ENCODE measurements around the gene CKS1B.
"Not testable (repeated sequence)": the region's sequence is repeated elsewhere in the genome, so short reads cannot be mapped to it uniquely, and the experiment has no call there.

Gene CKS1B

DNA sequence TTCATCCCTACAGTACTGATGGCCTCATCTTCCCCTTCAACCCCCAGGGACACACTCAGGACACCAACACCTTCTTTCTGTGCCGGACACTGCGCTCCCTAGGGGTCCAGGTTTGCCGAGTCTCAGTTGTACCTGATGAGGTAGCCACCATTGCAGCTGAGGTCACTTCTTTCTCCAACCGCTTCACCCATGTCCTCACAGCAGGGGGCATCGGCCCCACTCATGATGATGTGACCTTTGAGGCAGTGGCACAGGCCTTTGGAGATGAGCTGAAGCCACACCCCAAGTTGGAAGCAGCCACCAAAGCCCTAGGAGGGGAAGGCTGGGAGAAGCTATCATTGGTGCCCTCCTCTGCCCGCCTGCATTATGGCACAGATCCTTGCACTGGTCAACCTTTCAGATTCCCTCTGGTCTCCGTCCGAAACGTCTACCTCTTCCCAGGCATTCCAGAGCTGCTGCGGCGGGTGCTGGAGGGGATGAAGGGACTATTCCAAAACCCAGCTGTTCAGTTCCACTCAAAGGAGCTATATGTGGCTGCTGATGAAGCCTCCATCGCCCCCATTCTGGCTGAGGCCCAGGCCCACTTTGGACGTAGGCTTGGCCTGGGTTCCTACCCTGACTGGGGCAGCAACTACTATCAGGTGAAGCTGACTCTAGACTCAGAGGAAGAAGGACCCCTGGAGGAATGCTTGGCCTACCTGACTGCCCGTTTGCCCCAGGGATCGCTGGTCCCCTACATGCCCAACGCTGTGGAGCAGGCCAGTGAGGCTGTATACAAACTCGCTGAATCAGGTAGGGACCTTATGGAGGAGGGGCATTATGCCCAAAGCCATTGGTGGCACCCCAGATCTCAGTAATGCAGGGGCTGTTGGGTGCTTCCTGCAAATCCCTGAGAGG, 13.8 kb downstream of the CKS1B start:
- no peak for DNase-seq

DNA sequence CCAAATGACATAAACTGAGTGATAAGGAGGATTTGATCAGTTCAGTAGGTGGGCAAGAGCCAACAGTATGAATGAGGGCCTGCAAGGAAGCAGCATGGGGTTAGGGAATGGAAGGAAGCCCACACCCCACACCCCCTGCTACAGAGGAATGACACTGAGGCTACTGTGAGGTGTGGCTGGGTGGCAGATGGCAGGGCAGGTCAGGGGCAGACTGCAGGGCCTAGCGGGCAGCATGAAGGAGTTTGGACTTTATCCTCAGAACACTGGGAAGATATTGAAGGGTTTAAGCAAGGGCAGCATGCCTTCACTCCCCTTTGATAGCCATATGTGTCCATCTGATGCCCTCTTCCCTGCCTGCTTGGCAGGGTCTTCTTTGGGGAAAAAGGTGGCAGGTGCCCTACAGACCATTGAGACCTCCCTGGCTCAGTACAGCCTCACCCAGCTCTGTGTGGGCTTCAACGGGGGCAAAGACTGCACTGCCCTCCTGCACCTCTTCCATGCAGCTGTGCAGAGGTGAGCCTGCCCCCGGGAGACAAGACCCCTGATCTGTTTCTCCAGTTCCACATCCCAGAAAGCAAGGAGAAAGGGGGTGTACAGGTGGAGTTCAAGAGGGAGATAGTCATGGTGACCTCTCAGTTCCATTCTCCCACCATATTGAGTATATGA, 14.8 kb downstream of the CKS1B start:
- DNase-seq, result no peak

GRCh38 chr1:154990276-154990675, 15.8 kb downstream of the CKS1B start:
- DNase-seq, result no peak

DNA sequence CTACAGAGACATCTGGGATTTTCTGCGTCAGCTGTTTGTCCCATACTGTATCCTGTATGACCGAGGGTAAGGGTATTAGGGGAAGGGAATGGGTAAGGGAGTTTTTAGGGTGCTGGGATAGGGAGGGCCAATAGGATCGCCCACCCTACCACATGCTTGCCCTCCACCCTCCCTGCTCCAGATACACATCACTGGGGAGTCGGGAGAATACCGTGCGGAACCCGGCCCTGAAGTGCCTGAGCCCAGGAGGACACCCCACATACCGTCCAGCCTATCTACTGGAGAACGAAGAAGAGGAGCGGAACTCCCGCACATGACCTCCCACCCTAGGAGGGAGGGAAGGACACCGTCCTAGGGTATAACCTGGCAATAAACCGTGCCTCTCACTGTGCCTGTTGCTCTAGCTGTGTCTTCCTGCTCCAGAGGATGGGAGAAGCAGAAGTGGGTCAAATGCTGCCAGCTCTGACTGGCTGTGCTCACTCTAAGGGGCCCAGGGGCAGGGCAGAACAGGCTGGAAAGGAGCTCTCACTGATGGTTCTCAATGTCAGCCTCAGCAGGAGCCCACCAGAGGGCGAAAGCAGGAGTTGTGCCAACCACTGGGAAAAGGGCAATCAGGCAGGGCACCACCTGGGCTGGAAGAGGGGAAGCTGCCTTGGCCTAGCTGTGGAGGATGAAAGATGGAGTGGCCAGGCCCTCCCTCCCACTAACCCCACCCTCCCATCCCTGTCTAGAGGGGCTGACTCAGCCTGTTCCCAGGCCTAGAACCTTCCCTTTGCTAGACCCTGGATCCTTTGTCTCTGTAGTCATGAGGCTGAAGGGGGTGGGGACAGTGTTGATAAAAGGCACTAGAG, 18.5 kb downstream of the CKS1B start:
- DNase-seq, result peak; percentile 76

DNA sequence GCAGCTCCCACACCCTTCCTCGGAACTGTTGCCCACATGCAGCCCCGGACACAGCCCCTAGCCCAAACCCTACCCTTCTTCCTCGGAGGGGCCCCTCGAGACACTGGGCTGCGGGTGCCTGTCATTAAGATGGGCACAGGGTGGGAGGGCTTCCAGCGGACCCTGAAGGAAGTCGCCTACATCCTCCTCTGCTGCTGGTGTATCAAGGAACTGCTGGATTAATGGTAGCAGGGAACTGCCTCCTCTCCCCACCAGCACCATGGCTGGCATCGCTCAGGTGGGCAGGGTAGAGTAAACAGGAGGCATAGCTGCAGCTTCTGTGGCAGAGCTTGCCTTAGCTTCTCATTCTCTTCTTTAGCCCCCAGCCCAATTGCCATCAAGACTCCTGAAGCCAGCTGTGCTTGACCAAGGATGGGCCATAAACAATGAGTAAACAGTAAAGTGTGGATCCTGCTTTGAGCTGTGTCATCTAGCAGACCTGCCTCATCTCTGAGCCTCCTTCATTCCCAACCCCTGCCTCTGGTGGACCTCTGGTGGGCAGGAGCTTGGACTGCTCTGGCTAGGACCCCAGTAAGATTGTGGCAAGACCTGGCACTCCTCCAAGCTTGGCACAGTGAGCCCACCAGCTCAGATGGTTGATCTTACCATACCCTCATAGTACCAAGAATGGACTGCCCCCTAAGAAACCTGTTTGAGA, 19.2 kb downstream of the CKS1B start, which contains the start of gene LENEP:
LENEP (plus strand) TSS at position 15 of the 697 bp plus-strand sequence; CDS start at position 37, 22 bp downstream.
- no peak for DNase-seq

- DNase-seq, result no peak
These were observed 19.7 kb downstream of the CKS1B start for GRCh38 chr1:154994269-154994587.

- DNase-seq, result no peak
These were observed 20.1 kb downstream of the CKS1B start for GRCh38 chr1:154994591-154994990.

GRCh38 chr1:154995301-154995983, 21.0 kb downstream of the CKS1B start:
- DNase-seq, result not testable (repeated sequence)

- DNase-seq, result no peak
These were observed 22.7 kb downstream of the CKS1B start for GRCh38 chr1:154996966-154997701.

DNA sequence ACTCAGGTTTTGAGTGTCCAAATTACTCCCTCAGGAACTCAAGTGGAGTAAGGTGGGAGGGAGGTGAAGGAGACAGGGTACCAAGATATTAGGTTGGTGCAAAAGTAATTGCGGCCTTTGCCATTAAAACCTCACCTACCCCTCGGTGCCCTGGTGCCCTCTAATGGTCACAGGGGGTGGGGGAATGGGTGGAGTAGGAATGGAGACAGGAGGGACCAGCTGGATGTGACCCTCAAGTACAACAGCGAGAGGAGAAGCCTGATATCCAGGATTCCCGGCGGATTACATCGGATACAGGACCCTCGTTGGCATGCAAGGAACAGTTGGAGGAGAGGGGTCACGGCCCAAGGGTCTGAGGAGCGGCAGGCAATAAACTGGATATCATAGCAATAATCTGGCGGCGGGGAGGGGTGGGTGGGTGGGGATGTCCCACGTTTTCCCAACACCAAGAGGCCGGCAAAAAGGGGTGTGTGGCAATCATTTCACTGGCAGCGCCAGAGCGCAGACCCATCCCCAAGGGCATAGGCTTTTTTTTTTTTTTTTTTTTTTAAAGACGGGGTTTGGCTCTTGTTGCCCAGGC, 23.8 kb downstream of the CKS1B start:
- DNase-seq, result no peak

DNA sequence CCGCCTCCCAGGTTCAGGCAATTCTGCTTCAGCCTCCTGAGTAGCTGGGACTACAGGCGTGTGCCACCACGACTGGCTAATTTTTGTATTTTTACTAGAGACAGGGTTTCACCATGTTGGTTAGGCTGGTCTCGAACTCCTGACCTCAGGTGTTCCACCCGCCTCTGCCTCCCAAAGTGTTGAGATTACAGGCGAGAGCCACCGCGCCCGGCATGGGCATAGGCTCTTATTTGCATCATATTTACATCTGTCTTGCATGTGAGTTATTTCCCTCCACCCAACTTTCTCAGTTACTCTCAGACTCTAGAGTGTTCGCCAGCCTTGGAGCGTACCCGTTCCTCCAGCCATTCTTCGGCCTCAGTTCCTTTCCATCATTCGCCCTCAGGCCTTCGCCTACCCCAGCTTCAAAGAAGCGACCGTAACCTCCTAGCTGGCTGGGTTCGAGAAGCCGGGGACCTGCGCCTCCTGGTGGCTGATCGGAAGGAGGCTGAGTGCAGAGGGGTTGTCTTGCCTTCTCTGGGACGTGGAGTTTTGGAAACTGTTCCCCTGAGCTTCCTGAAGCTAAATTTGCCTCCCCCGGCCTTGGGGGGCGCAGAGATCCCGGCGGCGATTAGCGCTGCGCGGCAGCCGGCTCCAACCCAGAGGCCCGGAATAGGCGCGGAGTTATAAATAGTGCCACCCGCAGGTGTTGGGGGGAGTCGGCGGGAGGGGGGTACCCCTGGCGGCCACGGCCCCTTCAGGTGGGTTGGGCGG, 24.5 kb downstream of the CKS1B start:
- peak; percentile 91 for DNase-seq

GRCh38 chr1:154999571-155000410, 25.3 kb downstream of the CKS1B start:
- peak; percentile 77 for DNase-seq

GRCh38 chr1:155000411-155000725, 25.9 kb downstream of the CKS1B start:
- no peak for DNase-seq

DNA sequence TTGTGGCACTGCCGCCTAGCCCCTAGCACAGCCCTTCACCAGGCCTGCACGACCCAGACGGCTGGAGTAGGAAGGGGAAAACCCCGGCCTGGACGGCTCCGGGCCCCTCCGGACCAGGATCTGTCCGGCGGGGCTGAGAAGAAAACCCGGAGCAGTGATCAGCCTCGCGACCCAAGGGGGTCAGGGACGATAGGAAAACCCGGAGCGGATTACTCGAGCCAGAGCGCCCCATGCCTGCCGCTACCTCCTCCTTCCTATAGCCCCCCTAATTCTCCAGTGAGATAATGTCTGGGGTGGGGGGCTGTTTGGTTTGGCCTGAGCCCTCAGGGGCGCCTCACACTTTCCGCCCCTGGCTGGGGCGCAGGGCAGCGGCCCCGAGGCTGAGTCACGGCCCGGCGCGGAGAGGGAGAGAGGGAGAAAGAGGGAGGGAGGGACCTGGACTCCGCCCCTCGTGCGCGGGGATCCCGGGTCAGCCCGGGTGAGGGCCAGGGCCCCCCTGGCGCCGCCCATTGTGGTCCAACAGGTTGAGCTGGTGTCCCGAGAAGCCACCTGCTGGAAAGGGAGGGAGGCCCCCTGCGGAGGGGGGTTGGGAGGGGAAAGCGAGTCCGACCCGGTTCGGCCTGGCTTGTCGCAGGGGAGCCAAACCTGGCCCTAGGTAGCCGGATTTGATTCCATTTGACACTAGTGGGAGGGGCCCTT, 26.4 kb downstream of the CKS1B start:
- DNase-seq, result peak; percentile 98

- no peak for DNase-seq
These were observed 26.9 kb downstream of the CKS1B start for GRCh38 chr1:155001425-155001674.

- peak; percentile 100 for DNase-seq
These were observed 27.4 kb downstream of the CKS1B start for GRCh38 chr1:155001675-155002463.

- DNase-seq, result peak; percentile 72
These were observed 28.2 kb downstream of the CKS1B start, which contains the start of gene ZBTB7B for GRCh38 chr1:155002464-155003226. Gene ZBTB7B, plus strand, starts transcription at chr1:155002802. Its CDS starts 11,859 bp downstream, at chr1:155014661.
